Thymus (tissue), 11 donors: Measurements from ENCODE around the gene CYRIA. TPM values are rescaled to one million over a fixed set of nuclear protein-coding genes. Genes with fewer than 3 reads are reported as not detected.

Source experiments
- DNase-seq, 9 donors: peaks; one replicate each; pipeline ENCODE4 v3.0.0-alpha.2; 2013; ENCODE audit warnings: low spot score in 9 of 9, low read depth in 6 of 9, missing footprints in 1 of 9
- H3K27ac ChIP-seq, 2 donors: one replicate each; pipeline ENCODE4 v1.5.1; 2013; ENCODE audit warnings: control low read depth in 1 of 2, low read depth in 1 of 2, low read length in 1 of 2, mild to moderate bottlenecking in 1 of 2, moderate library complexity in 1 of 2
- H3K27me3 ChIP-seq, 2 donors: one replicate each; pipeline ENCODE4 v1.5.1; 2013; ENCODE audit warnings: low read length in 1 of 2; ENCODE audit not compliant: control insufficient read depth in 2 of 2, insufficient read depth in 1 of 2
- H3K36me3 ChIP-seq, 2 donors: one replicate each; pipeline ENCODE4 v1.5.1; 2013; ENCODE audit warnings: low read length in 1 of 2, mild to moderate bottlenecking in 1 of 2, moderate library complexity in 1 of 2; ENCODE audit not compliant: control insufficient read depth in 2 of 2, insufficient read depth in 2 of 2
- H3K4me1 ChIP-seq, 2 donors: one replicate each; pipeline ENCODE4 v1.5.1; 2013; ENCODE audit warnings: low read length in 2 of 2; ENCODE audit not compliant: control insufficient read depth in 2 of 2, insufficient read depth in 2 of 2
- H3K4me3 ChIP-seq, 2 donors: one replicate each; pipeline ENCODE4 v1.5.1; 2013; ENCODE audit warnings: low read length in 2 of 2, control low read depth in 1 of 2, mild to moderate bottlenecking in 1 of 2
- H3K9me3 ChIP-seq, 2 donors: one replicate each; pipeline ENCODE4 v1.5.1; 2013; ENCODE audit warnings: low read length in 1 of 2, mild to moderate bottlenecking in 1 of 2; ENCODE audit not compliant: control insufficient read depth in 2 of 2, insufficient read depth in 1 of 2
- WGBS: extraction: QIAGEN DNeasy Blood & Tissue Kit; methylation state at CpG from one replicate; pipeline ENCODE4 v1.1.7; 2013; 5-methylcytosine and 5-hydroxymethylcytosine counted together
- polyA plus RNA-seq: library from polyadenylated mRNA; stranded (reverse); fragments of 200-250 nt; gene quantifications from one replicate; pipeline ENCODE4 v1.2.3, GENCODE V29; 2013
- total RNA-seq: library from RNA; stranded (reverse); fragments of 120-200 nt; gene quantifications from one replicate; pipeline ENCODE4 v1.2.4, GENCODE V29; 2013
- donor health status: healthy.

CYRIA gene
- total and polyA plus RNA-seq, 2 donors = 4.0 to 7.2 TPM

DNA sequence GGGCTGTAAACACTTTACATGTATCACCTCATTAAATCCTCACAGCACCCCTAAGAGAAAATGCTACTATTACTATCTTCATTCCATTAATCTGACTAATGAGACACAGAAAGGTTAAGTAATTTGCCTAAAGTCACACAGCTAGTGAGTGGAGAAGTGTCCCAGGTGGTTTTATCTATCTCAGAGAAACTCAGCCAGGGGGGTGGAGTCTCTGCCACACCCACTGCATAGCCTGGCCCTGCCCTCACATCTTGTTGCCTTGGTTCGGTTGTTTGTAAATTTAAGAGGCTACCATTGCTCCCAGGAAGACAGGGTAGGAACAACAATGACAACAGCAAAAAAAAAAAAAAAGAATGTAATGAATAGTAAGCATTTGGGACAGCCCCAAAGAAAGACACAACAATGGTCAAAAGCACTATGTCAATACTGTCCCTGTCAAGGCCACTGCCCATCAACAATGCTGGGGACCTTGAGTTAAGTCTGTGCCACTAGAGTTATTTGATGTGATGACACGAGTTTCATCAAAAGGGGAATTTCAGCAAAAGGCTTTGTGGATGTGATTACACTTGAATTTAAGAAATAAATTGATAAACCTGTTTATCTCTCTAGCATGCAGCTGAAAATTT, 17.5 kb downstream of the CYRIA start:
- Histone ChIP-seq H3K4me1 (peaks cover 0 to 6% of the 10 kb centered on the region in 2 donors), H3K27me3 (no peaks in the 10 kb centered on the region), H3K27ac (no peak overlapping the region), H3K4me3 (no peak overlapping the region), H3K36me3 (no peaks in the 10 kb centered on the region), H3K9me3 (peaks cover 0 to 2% of the 10 kb centered on the region in 2 donors)
- no peak for DNase-seq
- 94% methylated on average over 2 of the region's 2 CpGs for WGBS

GRCh38 chr2:16645775-16646559, 19.7 kb downstream of the CYRIA start:
- Histone ChIP-seq H3K9me3 (no peaks in the 10 kb centered on the region), H3K27me3 (no peaks in the 10 kb centered on the region), H3K4me1 (peaks cover 0 to 3% of the 10 kb centered on the region in 2 donors), H3K4me3 (no peak overlapping the region), H3K27ac (no peak overlapping the region), H3K36me3 (no peaks in the 10 kb centered on the region)
- 94% methylated on average over 3 of the region's 3 CpGs for WGBS
- no peak for DNase-seq

DNA sequence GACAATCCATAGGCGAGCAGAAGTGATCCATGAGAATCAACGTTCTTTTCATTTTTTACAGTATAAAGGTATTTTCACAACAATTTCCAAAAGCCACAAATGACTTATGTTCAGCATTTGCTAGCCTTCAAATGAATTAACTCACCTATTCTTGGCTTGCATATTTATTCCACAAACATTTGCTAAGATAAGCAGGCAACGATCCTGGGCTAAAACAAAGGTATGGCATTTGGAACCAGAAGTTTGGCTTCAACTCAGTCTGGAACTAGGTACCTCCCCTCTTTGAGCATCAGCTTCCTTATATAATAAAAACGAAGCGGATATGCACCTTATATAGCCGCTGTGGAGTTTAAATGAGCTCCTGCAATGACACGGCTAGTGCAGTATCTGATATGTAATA, 20.5 kb downstream of the CYRIA start:
- no peak overlapping the region for H3K4me3 ChIP-seq
- H3K36me3 ChIP-seq = no peaks in the 10 kb centered on the region
- no peak overlapping the region for H3K27ac ChIP-seq
- no peaks in the 10 kb centered on the region for H3K9me3 ChIP-seq
- 94% methylated on average over 7 of the region's 7 CpGs for WGBS
- H3K27me3 ChIP-seq = no peaks in the 10 kb centered on the region
- DNase-seq = no peak
- peaks cover 0 to 5% of the 10 kb centered on the region in 2 donors for H3K4me1 ChIP-seq

- Histone ChIP-seq H3K9me3 (no peaks in the 10 kb centered on the region), H3K4me3 (no peak overlapping the region), H3K36me3 (no peaks in the 10 kb centered on the region), H3K27me3 (no peaks in the 10 kb centered on the region), H3K4me1 (peaks cover 0 to 5% of the 10 kb centered on the region in 2 donors), H3K27ac (no peak overlapping the region)
- no peak for DNase-seq
- 96% methylated on average over 6 of the region's 6 CpGs for WGBS
These were observed 21.3 kb downstream of the CYRIA start for GRCh38 chr2:16644221-16644925.

DNA sequence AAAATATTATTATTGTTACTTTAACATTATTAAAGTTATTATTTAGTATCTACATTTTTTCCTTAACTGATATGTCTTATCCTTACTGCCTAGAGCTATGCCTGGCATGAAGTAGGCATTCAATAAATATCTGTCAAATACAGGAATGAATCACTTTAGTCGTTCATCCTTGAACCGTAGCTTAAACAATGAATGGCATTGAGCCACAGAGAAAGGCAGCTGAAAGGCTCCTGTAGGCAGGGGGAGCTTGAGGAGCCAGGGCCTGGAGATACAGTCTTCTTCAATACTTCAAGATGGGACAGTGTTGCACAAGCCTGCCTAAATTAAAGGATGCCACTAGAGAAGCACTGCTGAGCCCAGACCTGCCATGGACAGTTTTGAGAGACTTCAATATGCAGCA, 22.5 kb downstream of the CYRIA start:
- 92% methylated on average over 2 of the region's 2 CpGs for WGBS
- H3K4me1 ChIP-seq = peaks cover 3 to 15% of the 10 kb centered on the region in 2 donors
- H3K27ac ChIP-seq = no peak overlapping the region

DNA sequence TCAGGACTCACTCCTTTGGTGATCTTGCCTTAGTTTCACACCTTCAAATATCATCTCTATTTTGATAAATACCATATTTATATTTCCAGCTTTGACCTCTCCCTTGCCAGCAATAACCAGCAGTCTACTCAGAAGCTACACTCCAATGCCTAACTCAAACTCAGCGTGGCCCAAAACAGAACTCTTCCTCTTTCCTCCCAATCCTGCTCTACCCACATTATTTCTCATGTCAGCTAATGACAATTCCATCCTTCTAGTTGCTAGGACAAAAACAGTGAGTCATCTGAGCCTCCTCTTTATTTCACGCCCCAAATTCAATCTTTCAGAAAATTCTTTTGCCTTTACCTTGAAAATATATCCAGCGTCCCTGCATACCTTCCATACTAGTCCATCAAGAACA, 23.5 kb downstream of the CYRIA start:
- WGBS = 95% methylated on average over 3 of the region's 3 CpGs
- DNase-seq = no peak
- no peaks in the 10 kb centered on the region for H3K36me3 ChIP-seq
- H3K27ac ChIP-seq = no peak overlapping the region
- H3K9me3 ChIP-seq = no peaks in the 10 kb centered on the region
- peaks cover 3 to 20% of the 10 kb centered on the region in 2 donors for H3K4me1 ChIP-seq
- H3K27me3 ChIP-seq = no peaks in the 10 kb centered on the region
- no peak overlapping the region for H3K4me3 ChIP-seq

More for the DNA sequence above, 22.5 kb downstream of the CYRIA start:
- Histone ChIP-seq H3K4me3 (no peak overlapping the region), H3K9me3 (no peaks in the 10 kb centered on the region), H3K27me3 (no peaks in the 10 kb centered on the region), H3K36me3 (no peaks in the 10 kb centered on the region)
- no peak for DNase-seq

- WGBS = 95% methylated on average over 2 of the region's 2 CpGs
These were observed 24.1 kb downstream of the CYRIA start for GRCh38 chr2:16641509-16641908.

GRCh38 chr2:16640867-16641266, 24.8 kb downstream of the CYRIA start:
- DNase-seq = no peak
- 98% methylated on average over 5 of the region's 5 CpGs for WGBS
- Histone ChIP-seq H3K27ac (no peak overlapping the region), H3K27me3 (peaks cover 0 to 2% of the 10 kb centered on the region in 2 donors), H3K4me1 (peaks cover 3 to 27% of the 10 kb centered on the region in 2 donors), H3K9me3 (no peaks in the 10 kb centered on the region), H3K4me3 (no peak overlapping the region), H3K36me3 (no peaks in the 10 kb centered on the region)

More at GRCh38 chr2:16641509-16641908, 24.1 kb downstream of the CYRIA start:
- DNase-seq = no peak
- Histone ChIP-seq H3K27ac (no peak overlapping the region), H3K27me3 (no peaks in the 10 kb centered on the region), H3K9me3 (no peaks in the 10 kb centered on the region), H3K4me1 (peaks cover 3 to 20% of the 10 kb centered on the region in 2 donors), H3K36me3 (no peaks in the 10 kb centered on the region), H3K4me3 (no peak overlapping the region)
